ENCODE data around the gene MLLT1.

- no peak for TF ChIP-seq POLR2AphosphoS5 (IDR thresholded peaks at IDR 0.05; ENCODE audit: low read depth, low read length)
- TF ChIP-seq EGR1 (IDR thresholded peaks at IDR 0.05; ENCODE audit: borderline replicate concordance, low read depth, low read length) = no peak
Observed at GRCh38 chr19:6273701-6274601, 5.8 kb downstream of the MLLT1 start.
